ENCODE measurements around the gene IGSF3.
A peak's percentile ranks its signal among the peaks of the same experiment; 100 is the strongest.

Gene IGSF3

GRCh38 chr1:116679091-116679827 lies 11.7 kb upstream of the IGSF3 start:
- H3K4me1 ChIP-seq (ENCODE audit: insufficient read depth, low read length) = no peaks in the 10 kb centered on the region
- H3K36me3 ChIP-seq (ENCODE audit: insufficient read depth, low read length) = no peaks in the 10 kb centered on the region
- no peak overlapping the region for H3K9ac ChIP-seq (ENCODE audit: low read depth, low read length)
- H3K9me3 ChIP-seq (ENCODE audit: control insufficient read depth, insufficient read depth, low read length) = no peaks in the 10 kb centered on the region

GRCh38 chr1:116678732-116679090 lies 11.2 kb upstream of the IGSF3 start:
- H3K36me3 ChIP-seq (ENCODE audit: insufficient read depth, low read length) = no peaks in the 10 kb centered on the region
- no peaks in the 10 kb centered on the region for H3K9me3 ChIP-seq (ENCODE audit: control insufficient read depth, insufficient read depth, low read length)
- H3K4me1 ChIP-seq (ENCODE audit: insufficient read depth, low read length) = no peaks in the 10 kb centered on the region
- no peak overlapping the region for H3K9ac ChIP-seq (ENCODE audit: low read depth, low read length)

- H3K9ac ChIP-seq (ENCODE audit: low read depth, low read length) = no peak overlapping the region
- H3K36me3 ChIP-seq (ENCODE audit: insufficient read depth, low read length) = no peaks in the 10 kb centered on the region
- no peaks in the 10 kb centered on the region for H3K4me1 ChIP-seq (ENCODE audit: insufficient read depth, low read length)
- H3K9me3 ChIP-seq (ENCODE audit: control insufficient read depth, insufficient read depth, low read length) = no peaks in the 10 kb centered on the region
Measured at GRCh38 chr1:116677474-116678062, 10.0 kb upstream of the IGSF3 start.

GRCh38 chr1:116676291-116676690 lies 8.8 kb upstream of the IGSF3 start:
- Histone ChIP-seq H3K9ac (ENCODE audit: low read depth, low read length) (no peak overlapping the region), H3K36me3 (ENCODE audit: insufficient read depth, low read length) (no peaks in the 10 kb centered on the region), H3K9me3 (ENCODE audit: control insufficient read depth, insufficient read depth, low read length) (no peaks in the 10 kb centered on the region), H3K4me1 (ENCODE audit: insufficient read depth, low read length) (no peaks in the 10 kb centered on the region)

- Histone ChIP-seq H3K9ac (ENCODE audit: low read depth, low read length) (no peak overlapping the region), H3K36me3 (ENCODE audit: insufficient read depth, low read length) (no peaks in the 10 kb centered on the region), H3K9me3 (ENCODE audit: control insufficient read depth, insufficient read depth, low read length) (no peaks in the 10 kb centered on the region), H3K4me1 (ENCODE audit: insufficient read depth, low read length) (no peaks in the 10 kb centered on the region)
Measured at GRCh38 chr1:116674751-116675150, 7.2 kb upstream of the IGSF3 start.

- Histone ChIP-seq H3K36me3 (ENCODE audit: insufficient read depth, low read length) (no peaks in the 10 kb centered on the region), H3K9ac (ENCODE audit: low read depth, low read length) (no peak overlapping the region), H3K4me1 (ENCODE audit: insufficient read depth, low read length) (no peaks in the 10 kb centered on the region), H3K9me3 (ENCODE audit: control insufficient read depth, insufficient read depth, low read length) (no peaks in the 10 kb centered on the region)
Measured at GRCh38 chr1:116674011-116674531, 6.5 kb upstream of the IGSF3 start.

GRCh38 chr1:116671912-116672311 lies 4.4 kb upstream of the IGSF3 start:
- Histone ChIP-seq H3K36me3 (ENCODE audit: insufficient read depth, low read length) (no peaks in the 10 kb centered on the region), H3K9ac (ENCODE audit: low read depth, low read length) (no peak overlapping the region), H3K4me1 (ENCODE audit: insufficient read depth, low read length) (no peaks in the 10 kb centered on the region), H3K9me3 (ENCODE audit: control insufficient read depth, insufficient read depth, low read length) (no peaks in the 10 kb centered on the region)

- H3K9ac ChIP-seq (ENCODE audit: low read depth, low read length) = no peak overlapping the region
- no peaks in the 10 kb centered on the region for H3K36me3 ChIP-seq (ENCODE audit: insufficient read depth, low read length)
- H3K4me1 ChIP-seq (ENCODE audit: insufficient read depth, low read length) = no peaks in the 10 kb centered on the region
- no peaks in the 10 kb centered on the region for H3K9me3 ChIP-seq (ENCODE audit: control insufficient read depth, insufficient read depth, low read length)
Measured at GRCh38 chr1:116671072-116671760, 3.7 kb upstream of the IGSF3 start.

- Histone ChIP-seq H3K4me1 (ENCODE audit: insufficient read depth, low read length) (no peaks in the 10 kb centered on the region), H3K36me3 (ENCODE audit: insufficient read depth, low read length) (no peaks in the 10 kb centered on the region), H3K9ac (ENCODE audit: low read depth, low read length) (peak overlapping the region; percentile 88; the same call in 1 of the 2 replicates), H3K9me3 (ENCODE audit: control insufficient read depth, insufficient read depth, low read length) (no peaks in the 10 kb centered on the region)
Measured at GRCh38 chr1:116668277-116668676, 744 bp upstream of the IGSF3 start.

GRCh38 chr1:116667078-116667574 lies 407 bp downstream of the IGSF3 start:
- peak overlapping the region; percentile 88 for H3K9ac ChIP-seq (ENCODE audit: low read depth, low read length)
- no peaks in the 10 kb centered on the region for H3K36me3 ChIP-seq (ENCODE audit: insufficient read depth, low read length)
- H3K4me1 ChIP-seq (ENCODE audit: insufficient read depth, low read length) = no peaks in the 10 kb centered on the region
- no peaks in the 10 kb centered on the region for H3K9me3 ChIP-seq (ENCODE audit: control insufficient read depth, insufficient read depth, low read length)

- H3K9me3 ChIP-seq (ENCODE audit: control insufficient read depth, insufficient read depth, low read length) = no peaks in the 10 kb centered on the region
- no peaks in the 10 kb centered on the region for H3K4me1 ChIP-seq (ENCODE audit: insufficient read depth, low read length)
- H3K36me3 ChIP-seq (ENCODE audit: insufficient read depth, low read length) = no peaks in the 10 kb centered on the region
- peak overlapping the region; percentile 88 for H3K9ac ChIP-seq (ENCODE audit: low read depth, low read length)
Measured at GRCh38 chr1:116666187-116667077, 1.1 kb downstream of the IGSF3 start.

- Histone ChIP-seq H3K9ac (ENCODE audit: low read depth, low read length) (no peak overlapping the region), H3K4me1 (ENCODE audit: insufficient read depth, low read length) (no peaks in the 10 kb centered on the region), H3K36me3 (ENCODE audit: insufficient read depth, low read length) (no peaks in the 10 kb centered on the region), H3K9me3 (ENCODE audit: control insufficient read depth, insufficient read depth, low read length) (no peaks in the 10 kb centered on the region)
Measured at GRCh38 chr1:116664978-116665371, 2.6 kb downstream of the IGSF3 start.

GRCh38 chr1:116664366-116664977 lies 3.1 kb downstream of the IGSF3 start:
- Histone ChIP-seq H3K36me3 (ENCODE audit: insufficient read depth, low read length) (no peaks in the 10 kb centered on the region), H3K4me1 (ENCODE audit: insufficient read depth, low read length) (no peaks in the 10 kb centered on the region), H3K9me3 (ENCODE audit: control insufficient read depth, insufficient read depth, low read length) (no peaks in the 10 kb centered on the region), H3K9ac (ENCODE audit: low read depth, low read length) (no peak overlapping the region)

- Histone ChIP-seq H3K9me3 (ENCODE audit: control insufficient read depth, insufficient read depth, low read length) (no peaks in the 10 kb centered on the region), H3K4me1 (ENCODE audit: insufficient read depth, low read length) (no peaks in the 10 kb centered on the region), H3K9ac (ENCODE audit: low read depth, low read length) (no peak overlapping the region), H3K36me3 (ENCODE audit: insufficient read depth, low read length) (no peaks in the 10 kb centered on the region)
Measured at GRCh38 chr1:116663821-116664220, 3.7 kb downstream of the IGSF3 start.

Data from ES-I3 (cell line).